DMS153 treated with DMSO at 0.1 percent for 48 hours (cell line): ENCODE measurements around the gene G3BP2.
"Not testable (repeated sequence)": the region's sequence is repeated elsewhere in the genome, so short reads cannot be mapped to it uniquely, and the experiment has no call there.

Experiments used
- DNase-seq: peaks from one replicate; lab custom pipeline; 2025; ENCODE audit not compliant: unreplicated experiment; lab: John Stamatoyannopoulos, UW

Gene G3BP2

GRCh38 chr4:75673027-75673958 is at the start of gene G3BP2:
G3BP2 (minus strand) TSS chr4:75673411; CDS start chr4:75662025, 11,386 bp downstream.
- peak; percentile 98 for DNase-seq

- DNase-seq: no peak
These were observed 49.2 kb upstream of the G3BP2 start for GRCh38 chr4:75722417-75722816.

- DNase-seq: no peak
These were observed 45.3 kb upstream of the G3BP2 start for GRCh38 chr4:75718529-75718928.

GRCh38 chr4:75717408-75717807 is 44.2 kb upstream of the G3BP2 start:
- DNase-seq: no peak

GRCh38 chr4:75716054-75716453 is 42.8 kb upstream of the G3BP2 start:
- not testable (repeated sequence) for DNase-seq

- DNase-seq: no peak
These were observed 42.0 kb upstream of the G3BP2 start for GRCh38 chr4:75715105-75715799.

GRCh38 chr4:75714704-75715103 is 41.5 kb upstream of the G3BP2 start:
- no peak for DNase-seq

GRCh38 chr4:75714011-75714410 is 40.8 kb upstream of the G3BP2 start:
- no peak for DNase-seq

- DNase-seq: no peak
These were observed 37.0 kb upstream of the G3BP2 start for GRCh38 chr4:75710246-75710645.

- no peak for DNase-seq
These were observed 35.0 kb upstream of the G3BP2 start for GRCh38 chr4:75708218-75708691.

- no peak for DNase-seq
These were observed 32.2 kb upstream of the G3BP2 start for GRCh38 chr4:75705198-75705977.

GRCh38 chr4:75702919-75703411 is 29.8 kb upstream of the G3BP2 start:
- DNase-seq: no peak

- no peak for DNase-seq
These were observed 26.1 kb upstream of the G3BP2 start for GRCh38 chr4:75699299-75699698.

- no peak for DNase-seq
These were observed 25.7 kb upstream of the G3BP2 start for GRCh38 chr4:75698963-75699228.

GRCh38 chr4:75698162-75698962 is 25.2 kb upstream of the G3BP2 start:
- DNase-seq: no peak

GRCh38 chr4:75696581-75696980 is 23.4 kb upstream of the G3BP2 start:
- no peak for DNase-seq

- no peak for DNase-seq
These were observed 22.9 kb upstream of the G3BP2 start for GRCh38 chr4:75696071-75696470.

GRCh38 chr4:75692066-75692465 is 18.9 kb upstream of the G3BP2 start:
- not testable (repeated sequence) for DNase-seq

GRCh38 chr4:75687125-75687524 is 13.9 kb upstream of the G3BP2 start:
- not testable (repeated sequence) for DNase-seq

GRCh38 chr4:75686346-75686745 is 13.1 kb upstream of the G3BP2 start:
- DNase-seq: no peak
